Psoas muscle (tissue), 8 donors: ENCODE data around the gene SPATA13. TPM values are rescaled to one million over a fixed set of nuclear protein-coding genes. Genes with fewer than 3 reads are reported as not detected.
A peak's percentile ranks its signal among the peaks of the same experiment; 100 is the strongest.

ENCODE experiments used
- ATAC-seq, 4 donors: fragments of 200-7000 bp; cut with Tn5 transposase; one replicate each; pipeline ENCODE4 v1.9.1; 2020; ENCODE audit warnings: moderate library complexity in 3 of 4, mild to moderate bottlenecking in 2 of 4
- DNase-seq, 2 donors: peaks; one replicate each; pipeline ENCODE4 v3.0.0-alpha.2; 2020
- H3K27ac ChIP-seq: fragments of 200-600 bp; one replicate; pipeline ENCODE4 v1.8.0; 2022
- H3K27me3 ChIP-seq, 3 donors: fragments of 200-600 bp in 1 of 3; one replicate each; pipeline versions ENCODE4 v1.6.1 to v1.8.0; 2013 to 2022; ENCODE audit warnings: low read length in 2 of 3, mild to moderate bottlenecking in 2 of 3, moderate library complexity in 1 of 3; ENCODE audit not compliant: insufficient read depth in 3 of 3
- H3K36me3 ChIP-seq, 2 donors: fragments of 200-600 bp in 1 of 2; one replicate each; pipeline versions ENCODE4 v1.6.1 to v1.8.0; 2013 to 2022; ENCODE audit warnings: low read depth in 1 of 2, mild to moderate bottlenecking in 1 of 2, moderate library complexity in 1 of 2; ENCODE audit not compliant: insufficient read depth in 1 of 2
- H3K4me1 ChIP-seq: fragments of 200-600 bp; one replicate; pipeline ENCODE4 v1.8.0; 2022
- H3K4me3 ChIP-seq: fragments of 200-600 bp; one replicate; pipeline ENCODE4 v1.8.0; 2022; ENCODE audit warnings: mild to moderate bottlenecking
- H3K9me3 ChIP-seq: fragments of 200-600 bp; one replicate; pipeline ENCODE4 v1.8.0; 2022
- CTCF ChIP-seq: fragments of 200-600 bp; IDR thresholded peaks from one replicate; pipeline ENCODE4 v1.8.0; 2022; ENCODE audit warnings: antibody characterized with exemption
- WGBS, 3 donors: extraction: QIAGEN DNeasy Blood & Tissue Kit; methylation state at CpG; one replicate each; pipeline versions ENCODE4 v1.1.6 to v1.1.7; 2013; 5-methylcytosine and 5-hydroxymethylcytosine counted together
- intact Hi-C, 2 donors: fragments of 100-400 bp; cut with DNase I; formaldehyde crosslinking; loops; one replicate each; pipeline versions ENCODE4 v1.11.0 to v1.14.2; 2022
- polyA plus RNA-seq, 3 donors: library from polyadenylated mRNA; stranded (reverse); fragments of 200-250 nt; gene quantifications; one replicate each; pipeline ENCODE4 v1.2.3, GENCODE V29; 2013
- total RNA-seq, 4 donors: library from RNA; stranded (reverse); fragmentation: NEBNext Ultra II Directional in 2 of 4; extraction: Animal tissue kit (Norgen Biotek cat#: 25700) in 2 of 4; gene quantifications; one replicate each; pipeline versions ENCODE4 v1.2.1 to v1.2.4, GENCODE V29; 2021 to 2023
- donor health status: healthy with polysubstance abuse.
- donor health status: DM: no; HTN: no; CAD: no; lungs with moderate emphysema.
- donor health status: Bipolar disorder and iron deficiency.
- donor health status: healthy.
- donor health status: DM: yes; HTN: yes; CAD: no.
- donor health status: DM: no; HTN: no; CAD: no.
- donor health status: DM: no; HTN: no; CAD: no.
- donor health status: DM: yes; HTN: yes; CAD: no.

The SPATA13 gene
- total and polyA plus RNA-seq, 7 donors, result 0.87 to 5.8 (median 2.5) TPM

GRCh38 chr13:24166561-24166960 is 6.0 kb downstream of the SPATA13 start:
- H3K27ac ChIP-seq, result no peak overlapping the region
- H3K27me3 ChIP-seq, result peaks cover 0 to 27% (median 8%) of the 10 kb centered on the region in 3 donors
- DNase-seq, result no peak
- H3K4me3 ChIP-seq, result no peak overlapping the region
- H3K36me3 ChIP-seq, result no peaks in the 10 kb centered on the region
- 91 to 95% (median 95%) methylated on average over 2 of the region's 2 CpGs for WGBS, 3 donors
- intact Hi-C loops, result no loop called here
- no peaks in the 10 kb centered on the region for H3K4me1 ChIP-seq
- TF ChIP-seq CTCF, result no peak
- H3K9me3 ChIP-seq, result no peaks in the 10 kb centered on the region
- ATAC-seq, result no peak

GRCh38 chr13:24167666-24168391 is 7.3 kb downstream of the SPATA13 start:
- intact Hi-C loops, result no loop called here
- DNase-seq (no peak), ATAC-seq (no peak)
- Histone ChIP-seq H3K27me3 (peaks cover 0 to 15% (median 5%) of the 10 kb centered on the region in 3 donors), H3K9me3 (no peaks in the 10 kb centered on the region), H3K4me3 (no peak overlapping the region), H3K36me3 (no peaks in the 10 kb centered on the region), H3K4me1 (no peaks in the 10 kb centered on the region), H3K27ac (no peak overlapping the region)
- no peak for TF ChIP-seq CTCF
- WGBS, 3 donors, result 46 to 59% (median 53%) methylated on average over 6 of the region's 6 CpGs

- 32 to 51% (median 40%) methylated on average over 6 of the region's 6 CpGs for WGBS, 3 donors
- ATAC-seq (no peak), DNase-seq (no peak)
- Histone ChIP-seq H3K4me3 (no peak overlapping the region), H3K9me3 (no peaks in the 10 kb centered on the region), H3K27me3 (peaks cover 0 to 10% (median 4%) of the 10 kb centered on the region in 3 donors), H3K4me1 (no peaks in the 10 kb centered on the region), H3K36me3 (no peaks in the 10 kb centered on the region), H3K27ac (no peak overlapping the region)
- no peak for TF ChIP-seq CTCF
- intact Hi-C loops, result no loop called here
These were observed 7.9 kb downstream of the SPATA13 start for GRCh38 chr13:24168392-24168750.

- no peak overlapping the region for H3K4me3 ChIP-seq
- H3K4me1 ChIP-seq, result no peaks in the 10 kb centered on the region
- no peak overlapping the region for H3K27ac ChIP-seq
- DNase-seq (no peak), ATAC-seq (peak in 1 of 4 donors; percentile 24)
- 21 to 32% (median 25%) methylated on average over 5 of the region's 5 CpGs for WGBS, 3 donors
- H3K27me3 ChIP-seq, result peaks cover 0 to 4% (median 4%) of the 10 kb centered on the region in 3 donors
- intact Hi-C loops, result no loop called here
- H3K9me3 ChIP-seq, result no peaks in the 10 kb centered on the region
- TF ChIP-seq CTCF, result no peak
- H3K36me3 ChIP-seq, result no peaks in the 10 kb centered on the region
These were observed 8.5 kb downstream of the SPATA13 start for GRCh38 chr13:24168979-24169378.

GRCh38 chr13:24172071-24172470 is 11.6 kb downstream of the SPATA13 start:
- ATAC-seq (no peak), DNase-seq (no peak)
- Histone ChIP-seq H3K4me3 (no peak overlapping the region), H3K4me1 (no peaks in the 10 kb centered on the region), H3K36me3 (no peaks in the 10 kb centered on the region), H3K9me3 (no peaks in the 10 kb centered on the region), H3K27me3 (no peaks in the 10 kb centered on the region), H3K27ac (no peak overlapping the region)
- no peak for TF ChIP-seq CTCF
- intact Hi-C loops, result no loop called here
- 95 to 98% (median 96%) methylated on average over 4 of the region's 4 CpGs for WGBS, 3 donors
